ENCODE results near the gene APPBP2. TPM values are rescaled to one million over a fixed set of nuclear protein-coding genes. Genes with fewer than 3 reads are reported as not detected.
"Not testable (repeated sequence)": the region's sequence is repeated elsewhere in the genome, so short reads cannot be mapped to it uniquely, and the experiment has no call there.

The APPBP2 gene
- polyA plus RNA-seq, 1 donor, result 30.5 TPM

DNA sequence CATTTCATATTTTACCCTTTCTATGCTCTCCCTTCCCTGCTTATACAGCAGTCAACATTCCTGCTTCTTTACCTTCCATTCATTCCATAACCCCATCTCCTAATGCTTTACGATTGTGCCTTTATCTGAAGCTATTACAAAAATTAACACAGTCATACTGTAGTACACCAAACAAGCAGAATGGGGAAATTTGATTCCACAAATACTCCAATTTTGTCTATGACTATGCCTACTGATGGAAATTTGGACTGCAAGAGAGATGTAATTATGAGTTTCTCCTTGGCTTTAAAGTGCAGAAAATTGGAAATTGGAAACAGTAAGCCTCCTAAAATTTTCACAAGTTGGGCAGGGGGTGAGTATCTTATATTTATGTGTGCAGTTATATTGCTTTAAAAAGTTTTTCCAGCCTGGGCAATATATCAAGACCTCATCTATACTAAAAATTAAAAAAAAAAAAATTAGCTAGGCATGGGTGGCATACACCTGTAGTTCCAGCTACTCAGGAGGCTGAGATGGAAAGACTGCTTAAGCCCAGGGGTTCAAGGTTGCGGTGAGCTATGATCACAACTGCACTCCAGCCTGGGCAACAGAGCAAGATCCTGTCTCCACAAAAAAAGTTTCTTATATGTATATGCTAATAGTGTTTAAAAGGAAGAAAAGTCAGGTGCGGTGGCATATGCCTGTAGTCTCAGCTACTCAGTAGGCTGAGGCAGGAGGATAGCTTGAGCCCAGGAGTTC is 3.0 kb downstream of the APPBP2 start:
- Histone ChIP-seq H3K27me3 (ENCODE audit: control insufficient read depth, insufficient read depth, low read length) (no peaks in the 10 kb centered on the region), H3K4me1 (ENCODE audit: control insufficient read depth, insufficient read depth, low read length) (peaks cover 7% of the 10 kb centered on the region), H3K27ac (ENCODE audit: low read length) (no peak overlapping the region), H3K36me3 (ENCODE audit: control insufficient read depth, insufficient read depth, low read length) (peaks cover 27% of the 10 kb centered on the region), H3K9me3 (ENCODE audit: control insufficient read depth, low read depth, low read length) (no peaks in the 10 kb centered on the region), H3K4me3 (ENCODE audit: low read length) (no peak overlapping the region)
- DNase-seq, result no peak
- no CpG with 5 or more reads among the region's 3 CpGs for WGBS (ENCODE audit: insufficient coverage, low lambda C conversion rate)

DNA sequence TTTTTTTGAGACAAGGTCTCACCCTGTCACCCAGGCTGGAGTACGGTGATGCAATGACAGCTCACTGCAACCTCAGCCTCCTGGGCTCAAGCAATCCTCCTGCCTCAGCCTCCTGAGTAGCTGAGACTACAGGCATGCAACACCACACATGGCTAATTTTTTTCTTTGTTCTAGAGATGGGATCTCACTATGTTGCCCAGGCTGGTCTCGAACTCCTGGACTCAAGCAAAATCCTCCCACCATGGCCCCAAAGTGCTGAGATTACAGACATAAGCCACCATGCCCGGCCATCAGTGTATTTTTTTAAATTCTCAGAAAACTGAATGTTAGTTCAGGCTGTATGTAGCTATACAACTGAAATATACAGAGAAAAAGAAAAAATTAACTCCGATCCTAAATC is 6.2 kb downstream of the APPBP2 start:
- no peak overlapping the region for H3K4me3 ChIP-seq (ENCODE audit: low read length)
- H3K36me3 ChIP-seq (ENCODE audit: control insufficient read depth, insufficient read depth, low read length), result peaks cover 32% of the 10 kb centered on the region
- no peaks in the 10 kb centered on the region for H3K9me3 ChIP-seq (ENCODE audit: control insufficient read depth, low read depth, low read length)
- no peak for DNase-seq
- no peak overlapping the region for H3K27ac ChIP-seq (ENCODE audit: low read length)
- no peaks in the 10 kb centered on the region for H3K27me3 ChIP-seq (ENCODE audit: control insufficient read depth, insufficient read depth, low read length)
- WGBS (ENCODE audit: insufficient coverage, low lambda C conversion rate), result 100% methylated on average over 1 of the region's 4 CpGs
- peaks cover 7% of the 10 kb centered on the region for H3K4me1 ChIP-seq (ENCODE audit: control insufficient read depth, insufficient read depth, low read length)

- H3K36me3 ChIP-seq (ENCODE audit: control insufficient read depth, insufficient read depth, low read length), result peaks cover 33% of the 10 kb centered on the region
- H3K27ac ChIP-seq (ENCODE audit: low read length); H3K27me3 ChIP-seq (ENCODE audit: control insufficient read depth, insufficient read depth, low read length); H3K4me1 ChIP-seq (ENCODE audit: control insufficient read depth, insufficient read depth, low read length); H3K4me3 ChIP-seq (ENCODE audit: low read length); H3K9me3 ChIP-seq (ENCODE audit: control insufficient read depth, low read depth, low read length); DNase-seq: not testable (repeated sequence)
- WGBS (ENCODE audit: insufficient coverage, low lambda C conversion rate), result no CpG with 5 or more reads among the region's 6 CpGs
Observed at GRCh38 chr17:60515683-60516082, 10.4 kb downstream of the APPBP2 start.

- not testable (repeated sequence) for H3K27ac ChIP-seq (ENCODE audit: low read length); H3K4me3 ChIP-seq (ENCODE audit: low read length); H3K27me3 ChIP-seq (ENCODE audit: control insufficient read depth, insufficient read depth, low read length); H3K9me3 ChIP-seq (ENCODE audit: control insufficient read depth, low read depth, low read length); DNase-seq; H3K4me1 ChIP-seq (ENCODE audit: control insufficient read depth, insufficient read depth, low read length)
- peaks cover 35% of the 10 kb centered on the region for H3K36me3 ChIP-seq (ENCODE audit: control insufficient read depth, insufficient read depth, low read length)
- 100% methylated on average over 1 of the region's 5 CpGs for WGBS (ENCODE audit: insufficient coverage, low lambda C conversion rate)
Observed at GRCh38 chr17:60515199-60515598, 10.8 kb downstream of the APPBP2 start.

- Histone ChIP-seq H3K4me1 (ENCODE audit: control insufficient read depth, insufficient read depth, low read length) (no peaks in the 10 kb centered on the region), H3K4me3 (ENCODE audit: low read length) (no peak overlapping the region), H3K27ac (ENCODE audit: low read length) (no peak overlapping the region), H3K27me3 (ENCODE audit: control insufficient read depth, insufficient read depth, low read length) (no peaks in the 10 kb centered on the region), H3K9me3 (ENCODE audit: control insufficient read depth, low read depth, low read length) (no peaks in the 10 kb centered on the region), H3K36me3 (ENCODE audit: control insufficient read depth, insufficient read depth, low read length) (peaks cover 29% of the 10 kb centered on the region)
- WGBS (ENCODE audit: insufficient coverage, low lambda C conversion rate), result no CpG with 5 or more reads among the region's 1 CpG
- no peak for DNase-seq
Observed at GRCh38 chr17:60514500-60514899, 11.5 kb downstream of the APPBP2 start.

DNA sequence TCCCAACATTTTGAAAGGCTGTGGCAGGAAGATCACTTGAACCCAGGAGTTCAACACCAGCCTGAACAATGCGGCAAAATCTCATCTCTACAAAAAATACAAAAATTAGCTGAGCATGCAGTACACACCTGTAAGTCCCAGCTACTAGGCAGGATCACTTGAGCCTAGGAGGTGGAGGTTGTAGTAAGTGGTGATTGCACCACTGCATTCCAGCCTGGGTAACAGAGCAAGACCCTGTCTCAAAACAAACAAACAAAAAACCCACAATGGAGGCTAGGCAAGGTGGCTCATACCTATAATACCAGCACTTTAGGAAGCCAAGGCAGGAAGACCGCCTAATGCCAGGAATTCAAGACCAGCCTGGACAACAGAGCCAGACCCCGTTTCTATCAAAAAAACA is 12.0 kb downstream of the APPBP2 start:
- no peak overlapping the region for H3K4me3 ChIP-seq (ENCODE audit: low read length)
- H3K36me3 ChIP-seq (ENCODE audit: control insufficient read depth, insufficient read depth, low read length), result peaks cover 25% of the 10 kb centered on the region
- DNase-seq, result no peak
- WGBS (ENCODE audit: insufficient coverage, low lambda C conversion rate), result no CpG with 5 or more reads among the region's 3 CpGs
- H3K9me3 ChIP-seq (ENCODE audit: control insufficient read depth, low read depth, low read length), result no peaks in the 10 kb centered on the region
- no peaks in the 10 kb centered on the region for H3K4me1 ChIP-seq (ENCODE audit: control insufficient read depth, insufficient read depth, low read length)
- no peak overlapping the region for H3K27ac ChIP-seq (ENCODE audit: low read length)
- H3K27me3 ChIP-seq (ENCODE audit: control insufficient read depth, insufficient read depth, low read length), result no peaks in the 10 kb centered on the region

DNA sequence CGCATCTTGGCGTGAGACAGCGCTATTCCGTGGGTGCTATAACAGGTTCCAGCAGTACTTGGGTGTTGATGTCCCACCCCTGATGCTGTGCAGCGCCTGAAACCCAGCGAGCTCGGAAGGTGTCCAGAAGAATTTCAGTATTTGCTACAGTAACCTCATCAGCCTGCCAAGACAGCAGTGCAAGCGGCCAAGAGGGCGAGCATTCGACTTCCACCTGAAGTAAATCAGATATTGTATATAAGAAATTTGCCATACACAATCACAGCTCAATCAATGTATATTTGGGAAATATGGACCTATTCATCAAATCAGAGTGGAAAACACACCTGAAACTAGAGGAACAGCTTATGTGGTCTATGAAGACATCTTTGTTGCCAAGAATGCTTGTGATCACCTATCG is 13.0 kb downstream of the APPBP2 start:
- H3K4me3 ChIP-seq (ENCODE audit: low read length), result no peak overlapping the region
- no peak for DNase-seq
- no peaks in the 10 kb centered on the region for H3K4me1 ChIP-seq (ENCODE audit: control insufficient read depth, insufficient read depth, low read length)
- 95% methylated on average over 4 of the region's 11 CpGs for WGBS (ENCODE audit: insufficient coverage, low lambda C conversion rate)
- H3K27ac ChIP-seq (ENCODE audit: low read length), result no peak overlapping the region
- H3K9me3 ChIP-seq (ENCODE audit: control insufficient read depth, low read depth, low read length), result no peaks in the 10 kb centered on the region
- peaks cover 18% of the 10 kb centered on the region for H3K36me3 ChIP-seq (ENCODE audit: control insufficient read depth, insufficient read depth, low read length)
- no peaks in the 10 kb centered on the region for H3K27me3 ChIP-seq (ENCODE audit: control insufficient read depth, insufficient read depth, low read length)

GRCh38 chr17:60510723-60511122 is 15.3 kb downstream of the APPBP2 start:
- Histone ChIP-seq H3K36me3 (ENCODE audit: control insufficient read depth, insufficient read depth, low read length) (peaks cover 13% of the 10 kb centered on the region), H3K4me3 (ENCODE audit: low read length) (no peak overlapping the region), H3K27me3 (ENCODE audit: control insufficient read depth, insufficient read depth, low read length) (no peaks in the 10 kb centered on the region), H3K9me3 (ENCODE audit: control insufficient read depth, low read depth, low read length) (no peaks in the 10 kb centered on the region), H3K4me1 (ENCODE audit: control insufficient read depth, insufficient read depth, low read length) (no peaks in the 10 kb centered on the region), H3K27ac (ENCODE audit: low read length) (no peak overlapping the region)
- no peak for DNase-seq

- no peaks in the 10 kb centered on the region for H3K4me1 ChIP-seq (ENCODE audit: control insufficient read depth, insufficient read depth, low read length)
- no peak overlapping the region for H3K27ac ChIP-seq (ENCODE audit: low read length)
- DNase-seq, result no peak
Observed at GRCh38 chr17:60510031-60510430, 16.0 kb downstream of the APPBP2 start.

DNA sequence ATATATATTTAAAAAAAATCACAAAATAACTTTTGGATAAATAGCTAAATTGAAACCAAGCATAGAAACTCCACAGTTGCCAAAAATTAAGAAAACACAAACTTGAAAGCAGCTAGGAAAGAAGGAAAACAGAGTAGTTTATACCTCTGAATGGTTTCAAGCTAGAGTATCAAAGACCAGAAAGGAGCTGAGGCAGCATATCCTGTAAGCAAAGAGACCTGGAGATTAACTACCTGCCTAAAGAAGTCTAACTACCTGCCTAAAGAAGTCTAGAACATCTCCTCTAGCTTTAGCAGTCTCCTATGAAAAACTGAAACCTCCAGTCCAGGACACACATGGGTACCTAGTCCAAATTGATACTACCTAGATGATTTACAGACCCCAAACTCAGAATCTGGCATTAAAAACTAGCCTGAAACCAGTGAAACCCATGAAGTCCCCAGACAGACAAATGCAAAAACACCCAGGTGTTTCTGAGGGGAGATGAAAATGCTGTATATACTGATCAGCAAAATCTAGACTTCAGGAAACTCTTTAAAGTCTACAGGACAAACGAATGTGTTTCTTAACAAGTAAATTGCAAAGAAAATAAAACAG is 17.6 kb downstream of the APPBP2 start:
- H3K27ac ChIP-seq (ENCODE audit: low read length), result no peak overlapping the region
- no peaks in the 10 kb centered on the region for H3K4me1 ChIP-seq (ENCODE audit: control insufficient read depth, insufficient read depth, low read length)
- no peaks in the 10 kb centered on the region for H3K27me3 ChIP-seq (ENCODE audit: control insufficient read depth, insufficient read depth, low read length)
- WGBS (ENCODE audit: insufficient coverage, low lambda C conversion rate), result 63% methylated on average over 1 of the region's 1 CpG
- no peak overlapping the region for H3K4me3 ChIP-seq (ENCODE audit: low read length)
- DNase-seq, result no peak
- peaks cover 13% of the 10 kb centered on the region for H3K36me3 ChIP-seq (ENCODE audit: control insufficient read depth, insufficient read depth, low read length)
- no peaks in the 10 kb centered on the region for H3K9me3 ChIP-seq (ENCODE audit: control insufficient read depth, low read depth, low read length)

More at GRCh38 chr17:60510031-60510430, 16.0 kb downstream of the APPBP2 start:
- Histone ChIP-seq H3K9me3 (ENCODE audit: control insufficient read depth, low read depth, low read length) (no peaks in the 10 kb centered on the region), H3K36me3 (ENCODE audit: control insufficient read depth, insufficient read depth, low read length) (peaks cover 13% of the 10 kb centered on the region), H3K27me3 (ENCODE audit: control insufficient read depth, insufficient read depth, low read length) (no peaks in the 10 kb centered on the region), H3K4me3 (ENCODE audit: low read length) (no peak overlapping the region)
- no CpG with 5 or more reads among the region's 4 CpGs for WGBS (ENCODE audit: insufficient coverage, low lambda C conversion rate)

- 100% methylated on average over 1 of the region's 1 CpG for WGBS (ENCODE audit: insufficient coverage, low lambda C conversion rate)
- no peak for DNase-seq
- Histone ChIP-seq H3K4me3 (ENCODE audit: low read length) (no peak overlapping the region), H3K9me3 (ENCODE audit: control insufficient read depth, low read depth, low read length) (no peaks in the 10 kb centered on the region), H3K36me3 (ENCODE audit: control insufficient read depth, insufficient read depth, low read length) (peaks cover 10% of the 10 kb centered on the region), H3K27me3 (ENCODE audit: control insufficient read depth, insufficient read depth, low read length) (no peaks in the 10 kb centered on the region), H3K27ac (ENCODE audit: low read length) (no peak overlapping the region), H3K4me1 (ENCODE audit: control insufficient read depth, insufficient read depth, low read length) (no peaks in the 10 kb centered on the region)
Observed at GRCh38 chr17:60506312-60506711, 19.7 kb downstream of the APPBP2 start.
